Cardiac muscle cell (in vitro differentiated cells and primary cell): ENCODE data around the gene SV2B. TPM values are rescaled to one million over a fixed set of nuclear protein-coding genes. Genes with fewer than 3 reads are reported as not detected.
A peak's percentile ranks its signal among the peaks of the same experiment; 100 is the strongest.

Source experiments
- DNase-seq, 2 donors: peaks; one replicate each; pipeline versions ENCODE4 v3.0.0 to v3.0.0-alpha.2; 2010 to 2017; ENCODE audit warnings: low read depth in 1 of 2, low spot score in 1 of 2
- H3K27ac ChIP-seq: fragments of 200-600 bp; sonication (generic); 2 replicates; pipeline ENCODE4 v1.5.1; 2016
- H3K27me3 ChIP-seq: fragments of 200-600 bp; sonication (generic); 2 replicates; pipeline ENCODE4 v1.6.0; 2016; ENCODE audit warnings: control low read depth
- H3K36me3 ChIP-seq: fragments of 200-600 bp; sonication (generic); 2 replicates; pipeline ENCODE4 v1.5.1; 2016; ENCODE audit warnings: control low read depth
- H3K4me1 ChIP-seq: fragments of 200-600 bp; sonication (generic); 2 replicates; pipeline ENCODE4 v1.8.1; 2017; ENCODE audit warnings: low read depth, mild to moderate bottlenecking, mixed run types
- H3K4me3 ChIP-seq: fragments of 200-600 bp; sonication (generic); 2 replicates; pipeline ENCODE4 v1.5.1; 2016; ENCODE audit warnings: mild to moderate bottlenecking
- H3K9me3 ChIP-seq: fragments of 200-600 bp; sonication (generic); 2 replicates; pipeline ENCODE4 v1.5.1; 2017; ENCODE audit warnings: low read depth, mild to moderate bottlenecking, control low read depth
- CTCF ChIP-seq: IDR thresholded peaks from 2 replicates; pipeline ENCODE4 v1.5.1; 2012; ENCODE audit warnings: low read depth, mild to moderate bottlenecking, low read length
- polyA plus RNA-seq: library from polyadenylated mRNA; unstranded; fragments of >200 nt; fragmentation: Nextera tagmentation; extraction: Ambion mirVana; gene quantifications from 2 replicates; pipeline ENCODE4 v1.2.1, GENCODE V29; 2016
- total RNA-seq: library from RNA; depleted of rRNA; stranded (reverse); fragments of >200 nt; gene quantifications from 2 replicates; pipeline ENCODE4 v1.2.3, GENCODE V29; 2016

SV2B gene
- total and polyA plus RNA-seq, 2 experiments from 2014 or later, result 0.03 to 0.32 TPM

- Histone ChIP-seq H3K27ac (peak overlapping the region; percentile 64), H3K36me3 (no peaks in the 10 kb centered on the region), H3K9me3 (no peaks in the 10 kb centered on the region), H3K4me3 (no peak overlapping the region), H3K4me1 (peaks cover 16% of the 10 kb centered on the region), H3K27me3 (no peaks in the 10 kb centered on the region)
- no peak for TF ChIP-seq CTCF
- no peak for DNase-seq
These were observed 218.5 kb downstream of the SV2B start for GRCh38 chr15:91318516-91318915.

GRCh38 chr15:91318931-91319330 lies 218.9 kb downstream of the SV2B start:
- no peak for DNase-seq
- no peaks in the 10 kb centered on the region for H3K36me3 ChIP-seq
- peak overlapping the region; percentile 64 for H3K27ac ChIP-seq
- TF ChIP-seq CTCF, result no peak
- H3K9me3 ChIP-seq, result no peaks in the 10 kb centered on the region
- H3K27me3 ChIP-seq, result no peaks in the 10 kb centered on the region
- H3K4me3 ChIP-seq, result no peak overlapping the region
- H3K4me1 ChIP-seq, result peaks cover 16% of the 10 kb centered on the region

- TF ChIP-seq CTCF, result no peak
- Histone ChIP-seq H3K27ac (peak overlapping the region; percentile 64), H3K4me3 (no peak overlapping the region), H3K27me3 (no peaks in the 10 kb centered on the region), H3K4me1 (peaks cover 16% of the 10 kb centered on the region), H3K36me3 (no peaks in the 10 kb centered on the region), H3K9me3 (no peaks in the 10 kb centered on the region)
- DNase-seq, result no peak
These were observed 219.5 kb downstream of the SV2B start for GRCh38 chr15:91319371-91320059.

GRCh38 chr15:91320101-91320500 lies 220.0 kb downstream of the SV2B start:
- Histone ChIP-seq H3K27ac (no peak overlapping the region), H3K27me3 (no peaks in the 10 kb centered on the region), H3K36me3 (no peaks in the 10 kb centered on the region), H3K9me3 (no peaks in the 10 kb centered on the region), H3K4me1 (peaks cover 16% of the 10 kb centered on the region), H3K4me3 (no peak overlapping the region)
- no peak for TF ChIP-seq CTCF
- DNase-seq, result no peak

GRCh38 chr15:91329914-91330313 lies 229.9 kb downstream of the SV2B start:
- no peak for DNase-seq
- Histone ChIP-seq H3K4me1 (no peaks in the 10 kb centered on the region), H3K9me3 (no peaks in the 10 kb centered on the region), H3K27ac (no peak overlapping the region), H3K4me3 (no peak overlapping the region), H3K27me3 (no peaks in the 10 kb centered on the region), H3K36me3 (no peaks in the 10 kb centered on the region)
- no peak for TF ChIP-seq CTCF
